ENCODE data around the gene OR52D1. TPM values are rescaled to one million over a fixed set of nuclear protein-coding genes. Genes with fewer than 3 reads are reported as not detected.

OR52D1 gene
- total RNA-seq, 4 donors from 2014 or later, result not detected

DNA sequence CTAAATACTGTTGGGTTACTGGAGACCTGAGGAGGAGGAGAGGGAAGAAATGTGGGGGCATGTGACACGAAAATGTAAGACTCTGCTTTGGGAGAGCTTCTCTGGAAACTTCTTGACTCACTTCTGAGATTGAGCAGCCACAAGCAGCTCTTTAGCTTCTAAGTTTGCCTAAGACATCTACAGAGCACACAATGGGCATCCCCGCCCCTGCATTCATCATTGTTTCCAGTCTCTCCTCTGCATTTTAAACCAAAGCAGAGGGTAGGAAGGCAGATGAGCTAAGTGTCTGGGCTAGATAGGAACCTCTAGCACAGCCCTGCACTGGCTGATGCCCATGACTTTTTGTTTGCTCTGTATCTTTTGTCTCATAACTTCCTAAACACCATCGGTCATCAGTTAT, 2.1 kb upstream of the OR52D1 start:
- TF ChIP-seq POLR2AphosphoS5 (IDR thresholded peaks at IDR 0.05) (no peak), POLR2A (IDR thresholded peaks at IDR 0.05) (no peak)
- TF ChIP-seq, protein P1, sequence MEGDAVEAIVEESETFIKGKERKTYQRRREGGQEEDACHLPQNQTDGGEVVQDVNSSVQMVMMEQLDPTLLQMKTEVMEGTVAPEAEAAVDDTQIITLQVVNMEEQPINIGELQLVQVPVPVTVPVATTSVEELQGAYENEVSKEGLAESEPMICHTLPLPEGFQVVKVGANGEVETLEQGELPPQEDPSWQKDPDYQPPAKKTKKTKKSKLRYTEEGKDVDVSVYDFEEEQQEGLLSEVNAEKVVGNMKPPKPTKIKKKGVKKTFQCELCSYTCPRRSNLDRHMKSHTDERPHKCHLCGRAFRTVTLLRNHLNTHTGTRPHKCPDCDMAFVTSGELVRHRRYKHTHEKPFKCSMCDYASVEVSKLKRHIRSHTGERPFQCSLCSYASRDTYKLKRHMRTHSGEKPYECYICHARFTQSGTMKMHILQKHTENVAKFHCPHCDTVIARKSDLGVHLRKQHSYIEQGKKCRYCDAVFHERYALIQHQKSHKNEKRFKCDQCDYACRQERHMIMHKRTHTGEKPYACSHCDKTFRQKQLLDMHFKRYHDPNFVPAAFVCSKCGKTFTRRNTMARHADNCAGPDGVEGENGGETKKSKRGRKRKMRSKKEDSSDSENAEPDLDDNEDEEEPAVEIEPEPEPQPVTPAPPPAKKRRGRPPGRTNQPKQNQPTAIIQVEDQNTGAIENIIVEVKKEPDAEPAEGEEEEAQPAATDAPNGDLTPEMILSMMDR (IDR thresholded peaks at IDR 0.05), result no peak
- Histone ChIP-seq H3K4me1 (no peaks in the 10 kb centered on the region), H3K4me3 (no peak overlapping the region), H3K9me3 (no peaks in the 10 kb centered on the region), H3K36me3 (no peaks in the 10 kb centered on the region), H3K27ac (no peak overlapping the region), H3K27me3 (no peaks in the 10 kb centered on the region)
- DNase-seq (ENCODE audit: low spot score in 2 of 2), result no peak
- 85% methylated on average over 3 of the region's 3 CpGs for WGBS

DNA sequence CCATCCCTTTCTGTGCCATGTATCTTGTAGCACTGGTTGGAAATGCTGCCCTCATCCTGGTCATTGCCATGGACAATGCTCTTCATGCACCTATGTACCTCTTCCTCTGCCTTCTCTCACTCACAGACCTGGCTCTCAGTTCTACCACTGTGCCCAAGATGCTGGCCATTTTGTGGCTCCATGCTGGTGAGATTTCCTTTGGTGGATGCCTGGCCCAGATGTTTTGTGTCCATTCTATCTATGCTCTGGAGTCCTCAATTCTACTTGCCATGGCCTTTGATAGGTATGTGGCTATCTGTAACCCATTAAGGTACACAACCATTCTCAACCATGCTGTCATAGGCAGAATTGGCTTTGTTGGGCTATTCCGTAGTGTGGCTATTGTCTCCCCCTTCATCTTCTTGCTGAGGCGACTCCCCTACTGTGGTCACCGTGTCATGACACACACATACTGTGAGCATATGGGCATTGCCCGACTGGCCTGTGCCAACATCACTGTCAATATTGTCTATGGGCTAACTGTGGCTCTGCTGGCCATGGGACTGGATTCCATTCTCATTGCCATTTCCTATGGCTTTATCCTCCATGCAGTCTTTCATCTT, 414 bp downstream of the OR52D1 start:
- Histone ChIP-seq H3K27ac (no peak overlapping the region), H3K9me3 (no peaks in the 10 kb centered on the region), H3K4me3 (no peak overlapping the region), H3K4me1 (no peaks in the 10 kb centered on the region), H3K27me3 (no peaks in the 10 kb centered on the region), H3K36me3 (no peaks in the 10 kb centered on the region)
- no peak for DNase-seq (ENCODE audit: low spot score in 2 of 2)
- WGBS, result 81% methylated on average over 4 of the region's 4 CpGs
- TF ChIP-seq EP300 (IDR thresholded peaks at IDR 0.05), result no peak
- TF ChIP-seq POLR2A (IDR thresholded peaks at IDR 0.05), result no peak
- TF ChIP-seq, protein P1 (IDR thresholded peaks at IDR 0.05), result no peak
- TF ChIP-seq POLR2AphosphoS5 (IDR thresholded peaks at IDR 0.05), result no peak

DNA sequence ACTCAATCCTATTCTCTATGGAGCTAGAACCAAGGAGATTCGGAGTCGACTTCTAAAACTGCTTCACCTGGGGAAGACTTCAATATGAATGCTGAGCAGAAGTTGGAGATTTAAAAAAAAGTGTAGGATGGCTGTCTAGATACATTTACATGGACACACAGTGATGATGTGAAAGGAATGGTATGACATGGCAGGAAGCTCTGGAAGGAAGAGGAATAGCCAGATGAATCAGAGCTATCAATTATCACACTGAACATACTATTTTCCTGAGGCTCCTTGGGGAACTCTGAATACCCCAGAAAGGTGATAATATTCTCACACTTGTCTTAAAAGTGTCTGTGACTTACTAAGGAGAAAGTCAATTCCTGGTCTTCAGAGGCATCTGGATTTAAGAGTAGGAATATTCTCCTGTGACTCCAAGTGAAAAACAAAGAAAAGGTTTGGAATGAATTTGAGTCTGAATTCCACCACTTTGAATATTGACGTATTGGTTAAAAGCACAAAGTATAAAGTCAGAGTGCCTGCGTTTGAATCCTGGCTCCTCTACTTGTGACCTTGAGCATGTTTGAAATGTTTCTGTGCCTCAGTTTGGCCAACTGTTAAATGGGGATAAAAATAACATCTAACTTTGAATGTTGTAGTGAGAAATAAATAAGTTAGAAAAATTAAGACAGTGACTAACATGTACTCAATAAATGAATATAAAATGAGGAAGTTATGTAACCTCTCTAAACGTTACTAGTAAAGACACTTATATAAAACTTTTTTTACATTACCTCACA, 1.3 kb downstream of the OR52D1 start:
- no peak for DNase-seq (ENCODE audit: low spot score in 2 of 2)

GRCh38 chr11:5499671-5500070, 11.2 kb downstream of the OR52D1 start:
- Histone ChIP-seq H3K4me1 (no peaks in the 10 kb centered on the region), H3K27ac (no peak overlapping the region), H3K27me3 (no peaks in the 10 kb centered on the region), H3K9me3 (no peaks in the 10 kb centered on the region), H3K4me3 (no peak overlapping the region), H3K36me3 (no peaks in the 10 kb centered on the region)
- no peak for DNase-seq (ENCODE audit: low spot score in 2 of 2)
- 69% methylated on average over 2 of the region's 2 CpGs for WGBS
- TF ChIP-seq POLR2A (IDR thresholded peaks at IDR 0.05), result no peak
- TF ChIP-seq, protein P1 (IDR thresholded peaks at IDR 0.05), result no peak
- TF ChIP-seq EP300 (IDR thresholded peaks at IDR 0.05), result no peak
- TF ChIP-seq POLR2AphosphoS5 (IDR thresholded peaks at IDR 0.05), result no peak

More for the DNA sequence above, 1.3 kb downstream of the OR52D1 start:
- TF ChIP-seq POLR2A (IDR thresholded peaks at IDR 0.05) (no peak), POLR2AphosphoS5 (IDR thresholded peaks at IDR 0.05) (no peak), EP300 (IDR thresholded peaks at IDR 0.05) (no peak)
- TF ChIP-seq, protein P1 (IDR thresholded peaks at IDR 0.05), result no peak
- H3K4me1 ChIP-seq, result no peaks in the 10 kb centered on the region
- no peaks in the 10 kb centered on the region for H3K27me3 ChIP-seq
- H3K36me3 ChIP-seq, result no peaks in the 10 kb centered on the region
- 54% methylated on average over 5 of the region's 5 CpGs for WGBS
- no peak overlapping the region for H3K27ac ChIP-seq
- H3K9me3 ChIP-seq, result no peaks in the 10 kb centered on the region
- H3K4me3 ChIP-seq, result no peak overlapping the region

DNA sequence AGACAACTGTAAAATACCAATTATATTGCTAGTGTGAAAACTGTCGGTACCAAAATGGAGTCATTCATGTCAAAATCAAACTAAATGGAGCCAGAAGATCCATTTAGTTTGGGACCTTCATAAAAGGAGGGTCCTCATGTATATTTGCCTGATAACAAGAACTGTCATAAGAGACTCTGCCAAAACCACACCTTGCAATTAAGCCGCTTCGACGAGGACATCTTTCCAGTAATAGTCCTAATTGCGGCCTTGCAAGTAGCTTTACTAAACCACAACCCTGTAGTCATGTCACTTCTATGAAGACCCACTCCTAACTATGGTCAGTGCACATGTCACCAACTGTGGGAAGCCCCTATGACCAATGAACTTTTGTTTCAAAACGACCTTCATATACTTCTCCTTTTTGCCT, 11.9 kb downstream of the OR52D1 start:
- no peaks in the 10 kb centered on the region for H3K9me3 ChIP-seq
- no peaks in the 10 kb centered on the region for H3K27me3 ChIP-seq
- H3K4me3 ChIP-seq, result no peak overlapping the region
- no peak for TF ChIP-seq POLR2A (IDR thresholded peaks at IDR 0.05)
- no peak for TF ChIP-seq POLR2AphosphoS5 (IDR thresholded peaks at IDR 0.05)
- no peaks in the 10 kb centered on the region for H3K4me1 ChIP-seq
- no peak for DNase-seq (ENCODE audit: low spot score in 2 of 2)
- H3K36me3 ChIP-seq, result no peaks in the 10 kb centered on the region
- 85% methylated on average over 6 of the region's 6 CpGs for WGBS
- no peak overlapping the region for H3K27ac ChIP-seq

Measured in suprapubic skin (tissue), 4 donors.